GM18519 (cell line): ENCODE measurements around the gene DMD.

Experiments used
- ATAC-seq: cut with Tn5 transposase; IDR thresholded peaks from one replicate; pipeline ENCODE4 v1.9.1; 2021; ENCODE audit warnings: mild to moderate bottlenecking, moderate library complexity; ENCODE audit not compliant: unreplicated experiment, low FRiP score

DMD gene

GRCh38 chrX:33053001-33053400 lies 158.3 kb downstream of the DMD start:
- no peak for ATAC-seq

GRCh38 chrX:33045882-33046281 lies 165.5 kb downstream of the DMD start:
- no peak for ATAC-seq

- ATAC-seq = no peak
These were observed 166.1 kb downstream of the DMD start for GRCh38 chrX:33045245-33045644.

- no peak for ATAC-seq
These were observed 170.2 kb downstream of the DMD start for GRCh38 chrX:33041141-33041540.

GRCh38 chrX:33032700-33033099 lies 178.6 kb downstream of the DMD start:
- no peak for ATAC-seq

- ATAC-seq = no peak
These were observed 196.4 kb downstream of the DMD start for GRCh38 chrX:33014949-33015348.

- no peak for ATAC-seq
These were observed 197.3 kb downstream of the DMD start for GRCh38 chrX:33014086-33014485.

GRCh38 chrX:33001107-33001506 lies 210.2 kb downstream of the DMD start:
- no peak for ATAC-seq

- ATAC-seq = no peak
These were observed 212.6 kb downstream of the DMD start for GRCh38 chrX:32998776-32999175.

- no peak for ATAC-seq
These were observed 215.9 kb downstream of the DMD start for GRCh38 chrX:32995427-32995826.

- no peak for ATAC-seq
These were observed 224.2 kb downstream of the DMD start for GRCh38 chrX:32987142-32987541.

- ATAC-seq = no peak
These were observed 225.8 kb downstream of the DMD start for GRCh38 chrX:32985544-32985943.

GRCh38 chrX:32966821-32967355 lies 244.5 kb downstream of the DMD start:
- ATAC-seq = no peak

- no peak for ATAC-seq
These were observed 257.2 kb downstream of the DMD start for GRCh38 chrX:32954125-32954524.

- ATAC-seq = no peak
These were observed 263.2 kb downstream of the DMD start for GRCh38 chrX:32948130-32948529.

GRCh38 chrX:32937043-32937442 lies 274.3 kb downstream of the DMD start:
- ATAC-seq = no peak

- ATAC-seq = no peak
These were observed 277.8 kb downstream of the DMD start for GRCh38 chrX:32933548-32933947.

GRCh38 chrX:32929040-32929439 lies 282.3 kb downstream of the DMD start:
- ATAC-seq = no peak

GRCh38 chrX:32896088-32896487 lies 315.3 kb downstream of the DMD start:
- ATAC-seq = no peak

- no peak for ATAC-seq
These were observed 316.7 kb downstream of the DMD start for GRCh38 chrX:32894679-32895078.

- ATAC-seq = no peak
These were observed 317.6 kb downstream of the DMD start for GRCh38 chrX:32893751-32894150.

- ATAC-seq = no peak
These were observed 333.8 kb downstream of the DMD start for GRCh38 chrX:32877592-32877991.

GRCh38 chrX:32874839-32875238 lies 336.5 kb downstream of the DMD start:
- no peak for ATAC-seq
